ENCODE results near the gene POU2AF2. TPM values are rescaled to one million over a fixed set of nuclear protein-coding genes. Genes with fewer than 3 reads are reported as not detected.
"Not testable (repeated sequence)": the region's sequence is repeated elsewhere in the genome, so short reads cannot be mapped to it uniquely, and the experiment has no call there.

Gene POU2AF2, protein sequence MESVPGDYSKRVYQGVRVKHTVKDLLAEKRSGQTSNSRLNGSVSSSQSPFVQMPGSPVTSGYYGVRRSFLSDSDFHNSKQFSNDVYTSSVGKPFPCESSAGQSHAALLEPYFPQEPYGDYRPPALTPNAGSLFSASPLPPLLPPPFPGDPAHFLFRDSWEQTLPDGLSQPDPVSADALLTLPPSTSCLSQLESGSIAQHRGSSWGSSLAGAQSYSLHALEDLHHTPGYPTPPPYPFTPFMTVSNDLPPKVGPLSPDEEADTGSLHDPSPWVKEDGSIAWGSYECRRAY
- polyA plus RNA-seq (ENCODE audit: insufficient read length in 3 of 3) = not detected

DNA sequence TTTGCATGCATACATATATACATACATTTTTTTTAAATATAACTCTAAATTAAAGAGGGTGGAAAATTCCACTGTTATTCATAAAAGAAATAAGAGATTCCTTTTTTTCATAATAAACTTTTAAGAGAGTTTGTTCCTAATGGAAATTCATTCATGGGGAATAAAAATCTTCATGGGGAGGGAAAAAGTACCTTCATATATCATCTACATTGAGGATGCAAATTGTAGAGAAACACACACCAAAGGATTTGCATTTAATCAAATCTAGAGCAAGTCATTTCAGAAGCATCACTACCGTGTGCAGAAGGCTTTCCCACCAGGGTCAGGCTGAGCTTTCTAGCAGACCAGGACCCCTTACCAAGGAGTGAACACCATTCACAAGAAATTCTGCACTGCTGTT, at the start of gene POU2AF2:
TSS of gene POU2AF2 (plus strand) at position 301 of the 400 bp plus-strand sequence. CDS start 129 bp downstream, outside the sequence.
- DNase-seq (ENCODE audit: low read depth in 3 of 3, low spot score in 2 of 3) = no peak

DNA sequence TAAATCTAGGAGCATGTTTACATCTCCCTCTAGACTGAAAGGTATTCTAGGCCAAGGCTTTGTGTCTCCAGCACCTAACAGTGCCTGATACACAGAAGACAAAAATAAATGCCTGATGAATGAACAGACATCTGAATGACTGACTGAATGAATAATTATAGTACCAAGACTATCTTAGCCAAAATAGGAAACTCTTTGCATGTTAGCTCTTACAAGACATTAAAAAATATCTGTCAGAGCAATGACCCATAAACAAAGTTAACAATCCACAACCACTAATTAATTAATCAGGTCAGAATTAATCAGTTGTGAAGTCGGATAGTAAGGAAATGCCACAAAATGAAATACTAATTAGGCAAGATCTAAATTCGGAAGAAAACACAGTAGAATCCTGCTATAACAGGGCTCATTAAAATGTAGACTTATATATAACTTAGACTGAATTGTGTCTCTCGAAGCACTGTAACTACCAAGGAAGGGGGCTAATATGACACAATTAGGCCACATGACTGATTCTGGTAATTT, 45.5 kb upstream of the POU2AF2 start:
- no peak for DNase-seq (ENCODE audit: low read depth in 3 of 3, low spot score in 2 of 3)

DNA sequence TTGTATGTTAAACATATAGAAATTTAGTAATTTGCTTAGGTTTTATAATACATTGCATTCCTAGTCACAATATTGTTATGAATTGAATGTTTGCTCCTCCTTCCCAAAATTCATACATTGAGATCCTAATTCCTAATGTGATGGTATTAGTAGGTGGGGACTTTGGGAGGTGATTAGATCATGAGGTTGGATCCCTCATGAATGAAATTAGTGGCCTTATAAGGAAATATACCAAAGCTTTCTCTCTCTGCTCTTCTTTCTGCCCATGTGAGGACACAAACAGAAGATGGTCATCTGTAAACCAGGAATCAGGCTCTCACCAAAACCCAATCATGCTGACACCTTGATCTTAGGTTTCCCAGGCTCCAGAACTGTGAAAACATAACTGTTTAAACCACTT, 41.3 kb upstream of the POU2AF2 start:
- no peak for DNase-seq (ENCODE audit: low read depth in 3 of 3, low spot score in 2 of 3)

DNA sequence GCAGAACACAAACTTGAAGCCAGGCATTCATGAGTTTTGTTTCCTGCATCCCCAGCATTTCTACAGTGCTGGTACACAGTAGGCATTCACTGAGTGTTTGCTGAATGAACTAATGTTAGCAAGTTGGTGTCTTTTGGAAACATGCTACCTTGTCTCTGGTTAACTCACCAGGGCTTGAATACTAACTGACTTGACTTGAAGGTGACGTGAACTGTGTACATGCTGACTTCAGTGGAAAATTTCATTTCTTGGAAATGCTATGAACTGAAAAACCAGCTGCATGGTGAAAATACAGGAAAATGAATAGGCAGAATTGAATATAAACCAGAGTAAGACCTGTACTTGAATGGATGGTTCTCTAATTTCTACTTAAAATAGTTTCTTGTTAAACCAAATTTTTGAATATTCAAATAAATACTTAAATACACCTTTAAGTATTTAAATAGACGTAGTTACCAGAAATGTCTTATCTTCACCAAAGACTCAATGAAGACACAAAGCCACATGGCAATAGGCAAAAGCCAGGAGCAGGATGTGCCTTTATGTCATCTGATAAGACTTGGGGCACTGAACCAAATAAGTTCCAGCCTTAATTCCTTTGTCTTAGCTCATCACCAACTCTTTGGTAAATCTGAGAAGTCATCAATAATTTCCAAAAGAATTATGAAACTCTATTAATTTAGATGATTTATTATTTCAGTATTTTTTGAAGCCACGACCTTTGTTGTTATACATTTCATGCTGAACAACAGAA, 39.7 kb upstream of the POU2AF2 start:
- DNase-seq (ENCODE audit: low read depth in 3 of 3, low spot score in 2 of 3) = no peak

DNA sequence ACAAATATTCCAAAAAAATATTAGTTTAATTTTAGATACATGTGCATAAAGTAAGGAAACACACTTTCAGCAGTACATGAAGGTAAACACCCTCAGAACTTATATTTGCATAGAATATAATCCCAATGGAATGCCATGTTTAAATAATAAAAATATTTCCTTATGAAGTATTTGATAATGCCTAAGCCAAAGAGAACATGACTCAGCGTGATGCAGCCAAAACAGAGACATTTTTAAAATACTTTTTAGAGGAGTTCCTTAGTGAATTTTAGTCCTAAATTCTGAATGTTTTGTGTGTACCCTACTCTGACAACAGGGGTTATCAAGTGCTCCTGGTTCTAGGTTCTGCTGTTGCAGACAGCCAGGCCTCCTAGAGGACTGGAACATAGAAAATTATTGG, 39.1 kb upstream of the POU2AF2 start:
- DNase-seq (ENCODE audit: low read depth in 3 of 3, low spot score in 2 of 3) = no peak

DNA sequence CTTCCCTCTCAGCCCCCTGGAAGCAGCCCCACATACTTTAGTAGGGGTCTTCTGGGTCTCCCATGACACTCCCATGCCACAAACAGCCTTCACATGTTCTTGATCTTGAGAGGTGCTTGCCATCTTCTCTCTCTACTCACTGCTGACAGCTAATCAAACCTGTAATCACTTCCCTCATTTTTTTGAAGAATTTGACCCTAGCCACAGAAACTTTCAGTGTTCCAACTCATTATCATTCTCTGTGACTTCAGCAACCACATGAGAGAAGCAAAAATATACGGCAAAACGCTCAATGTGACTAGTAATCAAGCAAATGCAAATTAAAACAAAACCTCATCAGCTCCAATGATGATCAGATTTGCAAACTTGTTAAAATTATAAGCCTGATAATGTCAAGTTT, 38.3 kb upstream of the POU2AF2 start:
- no peak for DNase-seq (ENCODE audit: low read depth in 3 of 3, low spot score in 2 of 3)

DNA sequence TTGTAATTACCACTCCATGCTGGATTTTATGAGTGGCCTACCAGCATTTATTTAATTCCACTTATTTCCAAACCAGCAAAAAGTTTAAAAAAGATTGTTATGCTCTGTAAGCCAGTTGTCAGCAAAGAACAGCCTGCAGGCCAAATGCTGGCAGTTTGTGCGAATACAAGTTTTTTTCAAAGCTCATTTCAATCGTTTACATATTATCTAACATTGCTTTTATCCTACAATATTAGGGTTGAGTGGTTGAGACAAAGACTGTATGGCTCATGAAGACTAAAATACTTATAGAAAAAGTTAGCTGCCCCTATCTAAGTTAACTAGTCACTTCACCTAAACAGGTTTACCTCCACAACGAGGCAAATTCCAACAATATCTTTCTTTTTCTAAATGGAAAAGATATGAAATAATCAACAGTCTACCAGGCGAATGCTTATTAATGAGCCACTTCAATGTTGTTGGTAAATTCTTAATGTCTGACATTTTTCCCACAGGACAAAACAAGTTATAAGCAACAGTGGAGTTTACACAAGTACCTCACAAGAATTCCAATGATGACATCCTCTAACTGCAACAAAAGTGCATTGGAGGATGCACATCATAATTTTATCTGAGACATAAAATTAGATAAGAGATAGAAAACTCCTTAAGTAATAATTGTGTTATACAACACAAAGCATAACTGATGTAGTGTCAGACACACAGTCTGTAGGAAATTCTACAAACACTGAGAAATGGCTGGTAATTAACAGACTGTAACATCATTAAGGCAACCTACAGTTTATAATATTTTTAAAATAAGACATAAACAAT, 35.8 kb upstream of the POU2AF2 start:
- no peak for DNase-seq (ENCODE audit: low read depth in 3 of 3, low spot score in 2 of 3)

DNA sequence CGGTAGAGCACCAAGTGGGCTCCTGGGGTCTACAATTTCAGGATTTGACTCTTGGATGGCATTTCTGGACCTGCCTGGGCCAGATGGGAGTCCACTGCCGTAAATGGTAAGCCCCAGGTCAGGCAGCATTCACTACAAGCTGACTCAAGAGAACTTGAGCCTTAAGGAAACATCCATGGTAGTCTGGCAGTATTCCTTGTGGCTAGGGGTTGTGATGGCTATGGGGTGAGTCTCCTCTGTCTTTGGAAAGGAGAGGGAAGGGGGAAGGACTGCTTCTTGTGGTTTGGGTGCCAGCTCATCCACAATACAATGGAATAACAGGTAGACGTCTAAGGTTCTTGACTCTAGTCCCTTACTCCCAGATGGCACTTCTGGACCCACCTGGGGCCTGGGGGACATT, 32.3 kb upstream of the POU2AF2 start:
- DNase-seq (ENCODE audit: low read depth in 3 of 3, low spot score in 2 of 3) = no peak

DNA sequence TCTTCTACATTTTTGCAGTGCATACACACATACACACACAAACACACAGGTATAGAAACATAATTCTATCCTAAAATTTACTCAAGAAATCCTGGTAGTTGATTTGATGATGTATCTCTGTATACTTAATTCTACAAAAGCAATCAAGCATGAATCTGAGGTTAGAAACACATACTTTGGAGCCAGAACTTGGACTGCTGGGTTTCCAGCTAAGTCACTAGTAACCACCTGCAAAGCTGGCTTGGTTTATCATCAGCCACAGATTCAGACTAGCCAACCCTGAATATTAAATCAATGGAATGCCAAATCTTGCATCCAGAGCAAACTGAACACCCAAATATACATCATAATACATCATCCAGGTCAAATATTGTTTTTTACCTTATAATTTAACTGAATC, 24.8 kb upstream of the POU2AF2 start:
- no peak for DNase-seq (ENCODE audit: low read depth in 3 of 3, low spot score in 2 of 3)

DNA sequence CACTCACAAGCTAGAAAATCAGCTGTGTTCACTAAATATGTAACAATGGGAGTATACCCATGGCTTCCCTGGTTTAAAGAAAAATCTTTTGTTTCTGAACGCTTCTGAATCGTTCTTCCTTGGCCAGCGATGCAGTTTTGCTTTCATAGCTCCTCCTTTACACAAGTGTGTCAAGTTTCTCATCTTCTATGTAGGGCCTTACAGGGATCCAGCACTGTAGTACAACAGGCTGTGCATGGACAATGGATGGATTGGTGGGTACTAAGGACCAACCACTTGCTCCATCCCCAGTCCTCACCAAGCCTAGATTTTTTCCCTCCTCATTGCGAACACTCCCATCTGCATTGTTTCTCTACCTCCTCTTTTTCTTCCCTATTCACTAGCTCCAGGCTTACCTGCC, 24.3 kb upstream of the POU2AF2 start:
- DNase-seq (ENCODE audit: low read depth in 3 of 3, low spot score in 2 of 3) = no peak

DNA sequence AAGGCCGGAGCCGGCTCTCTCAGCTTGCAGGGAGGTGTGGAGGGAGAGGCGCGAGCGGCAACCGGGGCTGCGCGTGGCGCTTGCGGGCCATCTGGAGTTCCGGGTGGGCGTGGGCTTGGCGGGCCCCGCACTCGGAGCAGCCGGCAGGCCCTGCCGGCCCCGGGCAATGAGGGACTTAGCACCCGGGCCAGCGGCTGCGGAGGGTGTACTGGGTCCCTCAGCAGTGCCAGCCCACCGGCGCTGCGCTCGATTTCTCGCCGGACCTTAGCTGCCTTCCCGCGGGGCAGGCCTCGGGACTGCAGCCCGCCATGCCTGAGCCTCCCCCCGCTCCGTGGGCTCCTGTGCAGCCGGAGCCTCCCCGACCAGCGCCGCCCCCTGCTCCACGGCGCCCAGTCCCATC, 23.6 kb upstream of the POU2AF2 start:
- DNase-seq (ENCODE audit: low read depth in 3 of 3, low spot score in 2 of 3) = not testable (repeated sequence)

DNA sequence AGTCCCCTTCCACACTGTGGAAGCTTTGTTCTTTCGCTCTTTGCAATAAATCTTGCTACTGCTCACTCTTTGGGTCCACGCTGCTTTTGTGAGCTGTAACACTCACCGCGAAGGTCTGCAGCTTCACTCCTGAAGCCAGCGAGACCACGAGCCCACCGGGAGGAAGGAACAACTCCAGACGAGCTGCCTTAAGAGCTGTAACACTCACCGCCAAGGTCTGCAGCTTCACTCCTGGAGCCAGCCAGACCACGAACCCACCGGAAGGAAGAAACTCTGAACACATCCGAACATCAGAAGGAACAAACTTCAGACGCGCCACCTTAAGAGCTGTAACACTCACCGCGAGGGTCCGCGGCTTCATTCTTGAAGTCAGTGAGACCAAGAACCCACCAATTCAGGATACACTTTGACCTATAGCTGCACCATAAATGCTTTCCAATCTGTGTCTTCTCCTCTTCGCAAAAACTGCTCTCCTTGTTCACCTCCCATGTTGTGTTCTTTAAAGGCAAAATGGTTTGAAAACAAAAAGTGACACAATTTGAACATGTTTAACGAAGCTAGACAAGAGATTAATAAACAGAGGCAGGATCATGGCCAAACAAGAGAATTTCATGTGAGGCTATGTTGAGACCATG, 22.6 kb upstream of the POU2AF2 start:
- DNase-seq (ENCODE audit: low read depth in 3 of 3, low spot score in 2 of 3) = not testable (repeated sequence)

DNA sequence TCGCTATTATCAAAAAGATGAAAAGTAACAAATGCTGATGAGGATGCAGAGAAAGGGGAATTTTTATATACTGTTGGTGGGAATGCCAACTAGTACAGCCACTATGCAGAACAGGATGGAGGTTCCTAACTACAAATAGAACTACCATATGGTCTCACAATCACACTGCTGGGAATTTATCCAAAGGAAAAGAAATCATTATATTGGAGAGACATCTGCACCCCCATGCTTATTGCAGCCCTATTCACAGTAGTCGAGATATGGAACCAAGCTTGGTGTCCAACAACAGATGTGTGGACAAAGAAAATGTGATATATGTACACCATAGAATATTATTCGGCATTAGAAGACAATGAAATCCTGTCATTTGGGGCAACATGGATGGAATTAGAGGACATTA, 19.6 kb upstream of the POU2AF2 start:
- DNase-seq (ENCODE audit: low read depth in 3 of 3, low spot score in 2 of 3) = no peak

DNA sequence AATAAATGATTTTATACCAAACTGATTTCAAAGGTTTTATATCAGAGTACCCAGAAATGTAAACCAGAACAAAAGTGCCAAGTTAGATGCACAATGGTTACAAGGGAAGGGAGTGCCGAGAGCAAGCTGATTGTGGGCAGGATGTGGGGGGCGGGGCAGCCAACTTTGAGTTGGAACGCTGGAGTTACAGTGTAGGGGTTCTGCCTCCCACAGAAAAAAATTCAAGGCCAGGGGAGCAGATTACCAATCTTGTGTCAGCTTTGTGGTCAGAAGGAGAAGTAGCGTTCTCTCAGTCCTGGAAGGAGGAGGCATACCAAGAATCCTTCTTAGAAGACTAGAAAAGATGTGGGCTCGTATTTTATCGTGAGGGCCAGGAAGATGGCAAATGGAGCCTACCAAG, 15.9 kb upstream of the POU2AF2 start:
- DNase-seq (ENCODE audit: low read depth in 3 of 3, low spot score in 2 of 3) = no peak

DNA sequence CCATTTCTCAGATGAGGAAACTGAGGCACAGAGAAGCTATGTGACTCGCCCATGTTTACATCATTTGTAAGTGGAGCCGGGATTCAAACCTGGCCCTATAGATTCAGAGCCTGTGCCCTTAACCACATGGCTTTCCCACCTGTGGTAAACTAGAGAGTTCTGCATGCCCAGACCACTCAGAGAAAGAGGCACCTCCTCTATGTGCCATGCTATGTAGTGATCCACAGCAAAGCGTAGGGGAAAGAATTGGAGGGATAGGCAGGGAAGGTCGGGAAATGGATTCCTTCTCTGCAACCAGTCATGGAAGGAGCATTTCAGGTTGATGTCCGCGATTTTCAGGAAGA, 15.4 kb upstream of the POU2AF2 start:
- DNase-seq (ENCODE audit: low read depth in 3 of 3, low spot score in 2 of 3) = no peak

DNA sequence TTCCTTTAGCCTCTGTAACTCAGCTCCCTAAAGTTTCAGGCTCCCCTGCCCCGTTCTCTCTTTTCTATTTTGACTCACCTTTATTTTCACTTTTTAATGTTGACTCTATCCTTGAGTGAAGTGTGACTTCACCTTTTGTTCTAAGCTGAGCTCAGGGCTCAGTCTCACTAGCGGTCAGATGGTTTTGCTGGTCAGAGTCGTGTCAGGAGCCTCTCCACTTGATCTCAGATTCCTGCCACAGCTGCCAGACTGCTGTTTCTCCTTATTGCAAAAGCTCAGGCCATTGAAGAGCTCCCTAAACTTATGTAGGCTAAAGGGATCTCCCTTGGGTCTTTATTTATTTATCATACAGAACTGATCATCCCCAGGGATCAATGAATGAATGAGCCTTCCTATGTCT, 13.7 kb upstream of the POU2AF2 start:
- no peak for DNase-seq (ENCODE audit: low read depth in 3 of 3, low spot score in 2 of 3)

DNA sequence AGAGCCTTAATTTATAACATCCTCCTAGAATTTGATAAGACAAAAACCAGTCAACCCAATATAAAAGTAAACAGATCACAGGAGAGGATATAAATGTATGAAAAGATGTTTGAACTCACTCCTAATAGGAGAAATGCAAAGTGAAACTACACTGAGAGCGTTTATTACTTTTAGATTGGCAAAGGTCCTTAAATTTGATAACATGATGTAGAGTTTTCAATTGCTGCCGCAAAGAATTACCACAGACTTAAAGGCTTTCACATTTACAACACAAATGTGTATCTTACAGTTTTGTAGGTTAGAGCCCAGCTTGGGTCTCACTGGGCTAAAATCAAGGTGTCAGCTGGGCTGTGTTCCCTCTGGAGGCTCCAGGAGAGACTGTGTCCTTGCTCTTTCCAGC, 9.1 kb upstream of the POU2AF2 start:
- no peak for DNase-seq (ENCODE audit: low read depth in 3 of 3, low spot score in 2 of 3)

DNA sequence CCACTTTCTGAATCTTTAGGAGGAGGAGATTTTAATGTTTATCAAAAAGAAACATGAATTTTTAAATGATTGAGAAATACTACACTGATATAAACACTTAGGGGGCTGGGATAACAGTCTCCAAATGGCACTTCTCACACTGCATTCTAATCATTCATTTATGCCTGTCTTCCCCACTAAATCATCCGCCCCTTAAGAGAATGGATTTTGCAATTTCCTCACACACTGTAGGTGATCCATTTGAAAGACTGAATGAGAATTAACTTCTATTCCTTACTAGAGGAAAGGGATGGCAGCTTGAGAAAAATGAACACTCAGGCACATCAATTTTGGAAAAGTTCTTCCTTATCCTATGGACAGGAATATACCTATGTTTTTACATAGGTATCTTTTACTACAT, 7.6 kb upstream of the POU2AF2 start:
- no peak for DNase-seq (ENCODE audit: low read depth in 3 of 3, low spot score in 2 of 3)

DNA sequence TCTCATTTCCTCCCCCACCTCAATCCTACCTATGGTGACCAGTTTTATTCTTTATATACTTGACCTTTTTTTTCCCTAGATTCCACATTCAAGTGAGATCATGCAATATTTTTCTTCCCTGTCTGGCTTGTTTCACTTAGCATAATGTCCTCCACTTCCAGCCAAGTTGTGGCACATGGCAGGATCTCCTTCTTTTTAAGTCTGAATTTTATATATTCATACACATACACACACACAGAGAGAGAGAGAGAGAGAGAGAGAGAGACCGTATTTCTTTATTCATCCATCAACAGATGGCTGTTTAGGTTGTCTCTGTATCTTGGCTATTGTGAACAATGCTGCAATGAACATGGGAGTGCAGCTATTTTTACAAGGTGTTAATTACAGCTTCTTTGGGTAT, 1.4 kb downstream of the POU2AF2 start:
- no peak for DNase-seq (ENCODE audit: low read depth in 3 of 3, low spot score in 2 of 3)

DNA sequence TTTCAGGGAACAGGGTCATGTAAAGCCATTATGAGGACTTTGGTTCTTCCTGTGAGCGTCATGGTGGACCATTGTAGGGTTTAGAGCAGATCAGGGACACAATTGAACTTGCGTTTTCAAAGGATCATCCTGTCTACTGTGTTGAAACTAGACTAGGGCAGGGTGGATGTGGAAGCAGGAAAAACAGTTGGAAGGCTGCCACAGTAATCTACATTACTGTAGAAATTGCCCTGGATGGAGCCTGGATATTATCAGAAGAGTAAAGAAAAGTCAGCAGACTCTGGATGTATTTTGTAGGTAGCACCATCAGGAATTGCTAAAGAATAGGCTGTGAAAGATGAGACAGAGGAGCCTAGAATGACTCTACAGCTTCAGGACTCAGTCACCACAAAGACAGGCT, 5.4 kb downstream of the POU2AF2 start:
- DNase-seq (ENCODE audit: low read depth in 3 of 3, low spot score in 2 of 3) = no peak

DNA sequence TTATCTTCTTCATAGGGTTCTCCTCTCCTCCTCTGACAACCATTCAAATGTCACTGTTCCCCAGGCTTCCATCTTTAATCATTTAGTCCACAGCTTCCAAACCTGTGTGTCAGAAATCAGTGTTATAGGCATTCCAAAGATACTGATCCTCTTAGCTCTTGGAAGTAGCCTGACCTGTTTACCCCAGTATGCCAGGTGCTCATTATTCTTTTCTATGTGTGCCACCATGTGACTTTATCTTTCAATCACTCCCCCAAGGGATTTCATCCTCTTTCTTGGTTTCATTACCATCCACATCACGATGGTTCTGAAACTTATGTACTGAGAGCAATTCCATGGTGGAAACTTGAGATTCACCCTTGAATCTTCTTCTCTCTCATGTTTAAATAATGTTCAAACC, 7.6 kb downstream of the POU2AF2 start:
- no peak for DNase-seq (ENCODE audit: low read depth in 3 of 3, low spot score in 2 of 3)

All from right renal cortex interstitium (tissue), 3 donors.